ENCODE data around the gene RPL29. TPM values are rescaled to one million over a fixed set of nuclear protein-coding genes. Genes with fewer than 3 reads are reported as not detected.

RPL29 gene
- total and polyA plus RNA-seq, 2 of the 13 experiments (the other 11 are each of a cell fraction or from before 2014, with no cell fraction given): 1,348 to 2,263 TPM

- intact Hi-C loops (cut with micrococcal nuclease; ENCODE audit: unreplicated experiment): loop anchor here (2.0 kb wide), 2 partner anchors 32 to 48 kb away; no protein-coding TSS in a partner anchor
- BruUV-seq (replicated peaks): no TSS peak
- ChIA-PET POLR2A (interaction anchor here (0.8 to 2.2 kb wide), 6 partner anchors 9 to 150 kb away, joined by 3 to 9 read pairs (median 4); partner anchors contain the start of genes DUSP7, POC1A, RPL29 and RRP9), CTCF (ENCODE audit: low intra/inter-chr PET ratio, low total read pairs) (interaction anchor here (1.9 to 9.0 kb wide), 4 partner anchors 48 to 139 kb away, joined by 8 to 110 read pairs (median 38); partner anchors contain the start of gene DUSP7)
- H3K27me3 ChIP-seq (ENCODE audit: control insufficient read depth in 1 of 2, insufficient read depth in 2 of 2, low read length in 2 of 2): peaks cover 0 to 45% of the 10 kb centered on the region in 2 experiments; a peak in 3 of 5 replicates
- H3K4me2 ChIP-seq (ENCODE audit: low read depth, low read length): peak overlapping the region; percentile 62; the same call in 1 of the 2 replicates
- H3K4me3 ChIP-seq (replicated peaks in 1 of 3; ENCODE audit: insufficient read depth in 1 of 3, low read depth in 2 of 3, low read length in 3 of 3): peak overlapping the region in 1 of 3 experiments; percentile 42; a peak in 1 of 6 replicates
- no peak overlapping the region for H3K9ac ChIP-seq (ENCODE audit: insufficient read depth, low read depth, low read length)
- no peaks in the 10 kb centered on the region for H3K9me3 ChIP-seq (ENCODE audit: low read length)
- no peaks in the 10 kb centered on the region for H4K20me1 ChIP-seq (ENCODE audit: insufficient read depth, low read length)
- DNase-seq (ENCODE audit: low spot score) (no peak), ATAC-seq (no peak), FAIRE-seq (no peak)
- no peaks in the 10 kb centered on the region for H3K36me3 ChIP-seq (replicated peaks in 1 of 2; ENCODE audit: control insufficient read depth in 1 of 2, insufficient read depth in 2 of 2, low read length in 2 of 2)
- 0 out of 2 replicates have a peak, but pooled peaks have one; percentile 32 for TF ChIP-seq ZNF263 (CRISPR knock-in tag; IDR thresholded peaks at IDR 0.05)
- TF ChIP-seq FOXP1 (IDR thresholded peaks at IDR 0.05): no peak
- no peak for TF ChIP-seq FOXP1 (CRISPR knock-in tag; IDR thresholded peaks at IDR 0.05)
- TF ChIP-seq ZNF687 (CRISPR knock-in tag; IDR thresholded peaks at IDR 0.05): peak; percentile 5; the same call in 1 of the 2 replicates
- TF ChIP-seq THAP7 (CRISPR knock-in tag; IDR thresholded peaks at IDR 0.05): no peak
- no peak for TF ChIP-seq ZNF274 (CRISPR knock-in tag; IDR thresholded peaks at IDR 0.05)
- no peak for TF ChIP-seq ZNF761 (CRISPR knock-in tag; conservative IDR thresholded peaks at IDR 0.05)
- H3K4me1 ChIP-seq (ENCODE audit: insufficient read depth, low read length): peaks cover 36% of the 10 kb centered on the region
- 40% methylated on average over 2 of the region's 4 CpGs for WGBS (ENCODE audit: low lambda C conversion rate)
- no peak overlapping the region for H2AFZ ChIP-seq (ENCODE audit: low read length)
- H3K79me2 ChIP-seq (ENCODE audit: insufficient read depth, low read length): no peaks in the 10 kb centered on the region
- no peak overlapping the region for H3K27ac ChIP-seq (ENCODE audit: extremely low read length, insufficient read depth, low read length)
- in situ Hi-C loops (cut with HindIII; ENCODE audit: extremely low pct_ligation_motif_present, low pct_unique_long_range_greater_than_20kb): loop anchor here (5.0 kb wide), 2 partner anchors 37 to 137 kb away; no protein-coding TSS in a partner anchor
These were observed 9.3 kb upstream of the RPL29 start for GRCh38 chr3:52004906-52005395.

All from HepG2 (cell line).